Thyroid gland (tissue), 4 donors: ENCODE measurements around the gene NEK7.

Experiments used
- CTCF ChIP-seq, 6 experiments: fragments of 200-600 bp in 3 of 6; fragments of 450-650 bp in 3 of 6; sonication (generic) in 3 of 6; IDR thresholded peaks; one replicate each; pipeline ENCODE4 v1.5.1; 2016 to 2019; ENCODE audit warnings: antibody characterized with exemption in 6 of 6, mild to moderate bottlenecking in 2 of 6, inconsistent platforms in 1 of 6, moderate library complexity in 1 of 6
- POLR2A ChIP-seq, 2 donors: fragments of 450-650 bp; IDR thresholded peaks; one replicate each; pipeline ENCODE4 v1.6.1; 2017; ENCODE audit warnings: antibody characterized with exemption in 2 of 2, mild to moderate bottlenecking in 2 of 2, moderate library complexity in 1 of 2

DNA sequence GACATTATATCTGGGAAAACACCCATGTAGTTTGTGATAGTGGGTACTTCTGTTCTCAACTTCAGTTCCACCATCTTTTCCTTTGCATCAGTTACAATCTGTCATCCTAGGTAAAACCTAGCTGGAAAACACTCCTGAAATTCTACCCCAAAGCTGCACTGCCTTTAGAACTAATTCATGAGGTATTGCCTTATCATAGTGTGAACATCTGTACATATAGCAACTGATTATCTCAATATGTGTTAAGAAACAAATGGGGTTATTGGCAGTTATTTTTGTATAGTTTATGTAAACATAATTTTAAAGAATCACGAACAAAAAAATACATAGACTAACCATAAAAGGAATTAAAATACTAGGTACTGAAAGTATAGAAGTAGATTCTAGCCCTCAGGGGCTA lies 6.4 kb upstream of the NEK7 start:
- TF ChIP-seq CTCF (IDR thresholded peaks at IDR 0.05) (no peak), POLR2A (IDR thresholded peaks at IDR 0.05) (no peak)
